GM19193 (cell line): ENCODE data around the gene LRRC23.

Source experiments
- POLR2A ChIP-seq: IDR thresholded peaks from 4 replicates; pipeline ENCODE4 v1.6.1; 2011; ENCODE audit not compliant: insufficient read depth, insufficient read length; ENCODE audit errors: extremely low read depth

The LRRC23 gene

GRCh38 chr12:6945613-6946012 is 41.0 kb downstream of the LRRC23 start:
- TF ChIP-seq POLR2A, result no peak

- TF ChIP-seq POLR2A, result peak; percentile 65
These were observed 41.7 kb downstream of the LRRC23 start for GRCh38 chr12:6946033-6946919.

GRCh38 chr12:6946920-6947374 is 42.3 kb downstream of the LRRC23 start:
- TF ChIP-seq POLR2A, result no peak

- TF ChIP-seq POLR2A, result peak; percentile 14
These were observed 43.0 kb downstream of the LRRC23 start for GRCh38 chr12:6947615-6948014.

- peak; percentile 25 for TF ChIP-seq POLR2A
These were observed 44.4 kb downstream of the LRRC23 start for GRCh38 chr12:6948873-6949594.

GRCh38 chr12:6950401-6950801 is 45.8 kb downstream of the LRRC23 start:
- no peak for TF ChIP-seq POLR2A

- peak; percentile 96 for TF ChIP-seq POLR2A
These were observed 46.4 kb downstream of the LRRC23 start, which contains the start of gene PTPN6 for GRCh38 chr12:6950811-6951540. Gene PTPN6 (plus strand): TSS chr12:6951356. CDS start chr12:6951513, 157 bp downstream.

- no peak for TF ChIP-seq POLR2A
These were observed 47.0 kb downstream of the LRRC23 start for GRCh38 chr12:6951551-6952120.

GRCh38 chr12:6952121-6952862 is 47.7 kb downstream of the LRRC23 start:
- TF ChIP-seq POLR2A, result peak; percentile 39

- no peak for TF ChIP-seq POLR2A
These were observed 48.3 kb downstream of the LRRC23 start for GRCh38 chr12:6952863-6953441.

GRCh38 chr12:6953442-6954315 is 49.1 kb downstream of the LRRC23 start:
- TF ChIP-seq POLR2A, result peak; percentile 99

- TF ChIP-seq POLR2A, result peak; percentile 27
These were observed 49.9 kb downstream of the LRRC23 start for GRCh38 chr12:6954316-6955107.
